GM20000 (cell line): ENCODE results near the gene CHCHD3.

Source experiments
- DNase-seq: peaks from one replicate; pipeline ENCODE4 v3.0.0; 2012; ENCODE audit warnings: low spot score
- TF ChIP-seq, protein P1 (sequence below): IDR thresholded peaks from 2 replicates; pipeline ENCODE4 v1.5.1; 2012; ENCODE audit warnings: mild to moderate bottlenecking, control low read depth; ENCODE audit errors: extremely low read depth, missing control alignments

The CHCHD3 gene

DNA sequence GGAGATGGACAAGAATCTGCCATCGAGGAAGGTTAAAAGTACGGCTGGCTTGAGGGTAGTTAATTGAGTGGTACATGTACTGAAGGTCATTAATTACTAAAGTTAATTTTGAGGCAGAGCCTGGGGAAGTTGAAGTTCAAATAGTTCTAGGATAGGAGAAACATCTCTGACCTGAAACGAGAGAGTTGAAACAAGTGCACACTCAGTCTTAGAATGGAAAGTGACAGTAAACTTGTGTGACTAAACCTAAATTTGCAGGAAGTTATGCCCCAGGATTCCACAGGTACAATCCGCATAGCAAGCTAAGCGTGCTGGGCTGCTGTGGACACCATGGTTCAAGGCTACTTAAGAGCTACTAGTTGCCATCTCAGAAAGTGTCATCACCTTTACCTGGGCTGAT, 209.9 kb downstream of the CHCHD3 start:
- TF ChIP-seq, protein P1, sequence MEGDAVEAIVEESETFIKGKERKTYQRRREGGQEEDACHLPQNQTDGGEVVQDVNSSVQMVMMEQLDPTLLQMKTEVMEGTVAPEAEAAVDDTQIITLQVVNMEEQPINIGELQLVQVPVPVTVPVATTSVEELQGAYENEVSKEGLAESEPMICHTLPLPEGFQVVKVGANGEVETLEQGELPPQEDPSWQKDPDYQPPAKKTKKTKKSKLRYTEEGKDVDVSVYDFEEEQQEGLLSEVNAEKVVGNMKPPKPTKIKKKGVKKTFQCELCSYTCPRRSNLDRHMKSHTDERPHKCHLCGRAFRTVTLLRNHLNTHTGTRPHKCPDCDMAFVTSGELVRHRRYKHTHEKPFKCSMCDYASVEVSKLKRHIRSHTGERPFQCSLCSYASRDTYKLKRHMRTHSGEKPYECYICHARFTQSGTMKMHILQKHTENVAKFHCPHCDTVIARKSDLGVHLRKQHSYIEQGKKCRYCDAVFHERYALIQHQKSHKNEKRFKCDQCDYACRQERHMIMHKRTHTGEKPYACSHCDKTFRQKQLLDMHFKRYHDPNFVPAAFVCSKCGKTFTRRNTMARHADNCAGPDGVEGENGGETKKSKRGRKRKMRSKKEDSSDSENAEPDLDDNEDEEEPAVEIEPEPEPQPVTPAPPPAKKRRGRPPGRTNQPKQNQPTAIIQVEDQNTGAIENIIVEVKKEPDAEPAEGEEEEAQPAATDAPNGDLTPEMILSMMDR: no peak
- peak; percentile 12 for DNase-seq

GRCh38 chr7:132871419-132871818, 210.5 kb downstream of the CHCHD3 start:
- no peak for DNase-seq
- TF ChIP-seq, protein P1: no peak

GRCh38 chr7:132869166-132869861, 212.6 kb downstream of the CHCHD3 start:
- TF ChIP-seq, protein P1: no peak
- peak; percentile 28 for DNase-seq

DNA sequence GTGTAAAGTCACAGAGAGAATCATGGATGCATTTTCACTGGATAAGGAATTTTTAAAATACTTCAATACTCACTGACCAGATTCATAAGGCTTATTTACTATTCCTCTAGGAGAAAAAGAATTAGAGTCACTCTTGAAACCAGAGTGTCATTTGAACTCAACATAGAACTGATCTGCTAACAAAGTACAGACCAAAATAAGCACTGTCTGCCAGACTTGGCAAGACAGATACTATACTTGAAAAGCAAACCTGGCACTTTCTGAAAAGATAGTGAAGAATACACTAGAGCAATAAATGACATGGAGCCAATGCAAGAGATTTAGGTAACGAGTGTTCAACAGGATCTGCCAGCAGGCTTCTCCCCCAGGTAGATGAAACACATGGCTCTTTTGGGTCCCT, 215.3 kb downstream of the CHCHD3 start:
- no peak for DNase-seq
- TF ChIP-seq, protein P1: no peak

- DNase-seq: no peak
- TF ChIP-seq, protein P1: no peak
These were observed 215.8 kb downstream of the CHCHD3 start for GRCh38 chr7:132866144-132866531.

DNA sequence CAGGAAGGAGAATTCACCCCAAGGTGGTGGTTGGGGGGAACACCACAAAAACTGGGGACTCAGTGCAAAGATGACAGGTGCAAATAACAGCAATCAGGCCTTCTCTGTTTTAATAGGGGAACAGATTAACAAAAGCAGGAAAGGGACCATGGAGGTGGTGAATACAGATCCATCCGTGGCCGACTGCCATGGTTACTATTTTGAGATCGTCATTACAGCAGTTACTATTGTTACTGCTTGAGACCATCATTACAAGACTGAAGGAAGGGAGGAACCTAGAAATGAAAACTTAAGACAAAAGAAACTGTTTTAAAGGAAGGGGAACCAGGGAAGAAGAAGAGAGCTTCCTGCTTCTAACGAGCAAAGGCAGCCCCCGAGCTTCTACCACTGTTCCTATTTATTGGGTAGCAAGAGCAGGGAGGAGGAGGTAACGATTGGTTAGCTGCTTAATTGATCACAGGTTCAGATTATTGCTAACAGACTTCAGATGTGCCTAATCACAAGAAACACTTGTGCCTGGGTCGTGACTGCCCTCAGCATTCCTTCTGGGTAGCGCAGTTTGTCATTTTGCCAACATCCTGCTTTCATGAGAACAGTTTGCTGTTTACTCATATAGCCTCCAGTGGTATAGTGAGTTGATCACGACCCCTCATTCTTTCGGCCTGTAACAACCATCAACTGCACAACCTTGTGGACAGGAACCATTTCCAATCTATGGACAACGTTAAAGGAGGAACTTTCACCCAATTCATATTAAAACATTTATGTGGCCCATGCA, 216.3 kb downstream of the CHCHD3 start:
- no peak for DNase-seq
- TF ChIP-seq, protein P1: no peak

DNA sequence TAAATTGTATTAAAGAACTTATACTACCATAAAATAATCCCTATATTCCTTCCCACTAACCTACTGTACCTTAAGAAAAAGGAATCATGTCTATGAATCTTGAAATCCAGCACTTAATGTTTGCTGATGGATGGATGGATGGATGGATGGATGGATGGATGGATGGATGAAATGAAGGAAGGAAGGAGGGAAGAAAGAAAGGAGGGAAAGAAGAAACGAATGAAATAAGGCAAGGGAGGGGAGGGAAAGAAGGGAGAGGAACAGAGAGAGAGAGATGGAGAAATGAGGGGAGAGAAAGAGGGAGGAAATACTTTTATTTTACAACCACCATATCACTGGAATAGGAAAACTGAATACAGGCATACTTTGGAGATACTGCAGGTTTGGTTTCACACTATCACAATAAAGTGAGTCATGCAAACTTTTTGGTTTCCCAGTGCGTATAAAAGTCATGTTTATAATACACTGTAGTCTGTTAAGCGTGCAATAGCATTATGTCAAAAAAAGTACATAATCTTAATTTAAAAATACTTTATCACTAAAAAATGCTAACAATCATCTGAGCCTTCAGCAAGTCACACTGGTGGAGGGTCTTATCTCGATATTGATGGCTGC, 219.8 kb downstream of the CHCHD3 start:
- no peak for DNase-seq
- TF ChIP-seq, protein P1: no peak
